H54 (cell line): ENCODE measurements around the gene PDE11A.
"Not testable (repeated sequence)": the region's sequence is repeated elsewhere in the genome, so short reads cannot be mapped to it uniquely, and the experiment has no call there.

Experiments
- DNase-seq: peaks from one replicate; pipeline ENCODE4 v3.0.0; 2011; ENCODE audit warnings: low spot score, mixed read lengths; ENCODE audit not compliant: insufficient read length
- FAIRE-seq: peaks from 3 replicates; lab custom pipeline; 2011; peaks lifted over from hg19 to GRCh38; lab: Jason Lieb, UNC
- POLR2A ChIP-seq: IDR thresholded peaks from 2 replicates; pipeline ENCODE4 v1.6.1; 2011; ENCODE audit warnings: low read depth, mild to moderate bottlenecking, low read length

The PDE11A gene

GRCh38 chr2:178066324-178066723 lies 6.3 kb downstream of the PDE11A start:
- no peak for TF ChIP-seq POLR2A
- FAIRE-seq (no peak), DNase-seq (no peak)

GRCh38 chr2:178059681-178060080 lies 12.9 kb downstream of the PDE11A start:
- no peak for DNase-seq
- no peak for TF ChIP-seq POLR2A
- FAIRE-seq, result no peak

GRCh38 chr2:178059111-178059510 lies 13.5 kb downstream of the PDE11A start:
- TF ChIP-seq POLR2A, result no peak
- FAIRE-seq, result no peak
- no peak for DNase-seq

- no peak for TF ChIP-seq POLR2A
- DNase-seq (no peak), FAIRE-seq (no peak)
These were observed 15.3 kb downstream of the PDE11A start for GRCh38 chr2:178057179-178057680.

- no peak for DNase-seq
- no peak for FAIRE-seq
- no peak for TF ChIP-seq POLR2A
These were observed 16.2 kb downstream of the PDE11A start for GRCh38 chr2:178056345-178056744.

- not testable (repeated sequence) for DNase-seq, FAIRE-seq
These were observed 21.3 kb downstream of the PDE11A start for GRCh38 chr2:178051257-178051656.

- FAIRE-seq, result no peak
- TF ChIP-seq POLR2A, result no peak
- DNase-seq, result no peak
These were observed 25.2 kb downstream of the PDE11A start for GRCh38 chr2:178047391-178047790.

GRCh38 chr2:178044836-178045235 lies 27.7 kb downstream of the PDE11A start:
- no peak for TF ChIP-seq POLR2A
- DNase-seq, result no peak
- FAIRE-seq, result no peak

GRCh38 chr2:178043266-178043665 lies 29.3 kb downstream of the PDE11A start:
- TF ChIP-seq POLR2A, result no peak
- FAIRE-seq (no peak), DNase-seq (no peak)

GRCh38 chr2:178033583-178033982 lies 39.0 kb downstream of the PDE11A start:
- not testable (repeated sequence) for FAIRE-seq, DNase-seq

- DNase-seq (no peak), FAIRE-seq (no peak)
These were observed 43.2 kb downstream of the PDE11A start for GRCh38 chr2:178029342-178029741.

GRCh38 chr2:178025551-178026185 lies 46.9 kb downstream of the PDE11A start:
- DNase-seq, result no peak
- TF ChIP-seq POLR2A, result no peak
- no peak for FAIRE-seq

More at GRCh38 chr2:178029342-178029741, 43.2 kb downstream of the PDE11A start:
- no peak for TF ChIP-seq POLR2A

GRCh38 chr2:178018141-178018540 lies 54.4 kb downstream of the PDE11A start:
- no peak for TF ChIP-seq POLR2A
- FAIRE-seq, result no peak
- DNase-seq, result no peak

GRCh38 chr2:178016612-178017011 lies 56.0 kb downstream of the PDE11A start:
- TF ChIP-seq POLR2A, result no peak
- FAIRE-seq (no peak), DNase-seq (no peak)

GRCh38 chr2:178012639-178013038 lies 59.9 kb downstream of the PDE11A start:
- no peak for DNase-seq
- no peak for FAIRE-seq
- TF ChIP-seq POLR2A, result no peak

GRCh38 chr2:178009813-178010212 lies 62.8 kb downstream of the PDE11A start:
- no peak for TF ChIP-seq POLR2A
- FAIRE-seq (no peak), DNase-seq (no peak)
